ENCODE results near the gene KRT75.

DNA sequence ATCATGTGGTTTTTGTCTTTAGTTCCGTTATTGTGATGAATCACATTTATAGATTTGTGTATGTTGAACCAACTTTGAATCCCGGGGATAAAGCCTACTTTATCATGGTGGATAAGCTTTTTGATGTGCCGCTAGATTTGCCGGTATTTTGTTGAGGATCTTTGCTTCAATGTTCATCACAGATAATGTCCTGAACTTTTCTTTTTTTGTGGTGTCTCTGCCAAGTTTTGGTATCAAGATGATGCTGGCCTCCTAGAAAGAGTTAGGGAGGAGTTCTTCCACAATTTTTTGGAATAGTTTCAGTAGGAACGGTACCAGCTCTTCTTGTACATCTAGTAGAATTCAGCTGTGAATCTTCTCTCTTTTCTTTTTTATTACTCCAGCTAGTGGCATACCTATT, 24.7 kb upstream of the KRT75 start:
- TF ChIP-seq, protein P1, sequence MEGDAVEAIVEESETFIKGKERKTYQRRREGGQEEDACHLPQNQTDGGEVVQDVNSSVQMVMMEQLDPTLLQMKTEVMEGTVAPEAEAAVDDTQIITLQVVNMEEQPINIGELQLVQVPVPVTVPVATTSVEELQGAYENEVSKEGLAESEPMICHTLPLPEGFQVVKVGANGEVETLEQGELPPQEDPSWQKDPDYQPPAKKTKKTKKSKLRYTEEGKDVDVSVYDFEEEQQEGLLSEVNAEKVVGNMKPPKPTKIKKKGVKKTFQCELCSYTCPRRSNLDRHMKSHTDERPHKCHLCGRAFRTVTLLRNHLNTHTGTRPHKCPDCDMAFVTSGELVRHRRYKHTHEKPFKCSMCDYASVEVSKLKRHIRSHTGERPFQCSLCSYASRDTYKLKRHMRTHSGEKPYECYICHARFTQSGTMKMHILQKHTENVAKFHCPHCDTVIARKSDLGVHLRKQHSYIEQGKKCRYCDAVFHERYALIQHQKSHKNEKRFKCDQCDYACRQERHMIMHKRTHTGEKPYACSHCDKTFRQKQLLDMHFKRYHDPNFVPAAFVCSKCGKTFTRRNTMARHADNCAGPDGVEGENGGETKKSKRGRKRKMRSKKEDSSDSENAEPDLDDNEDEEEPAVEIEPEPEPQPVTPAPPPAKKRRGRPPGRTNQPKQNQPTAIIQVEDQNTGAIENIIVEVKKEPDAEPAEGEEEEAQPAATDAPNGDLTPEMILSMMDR (conservative IDR thresholded peaks at IDR 0.05): no peak
- no peak for TF ChIP-seq ZFX (IDR thresholded peaks at IDR 0.05)
